ENCODE measurements around the gene ADARB2. TPM values are rescaled to one million over a fixed set of nuclear protein-coding genes. Genes with fewer than 3 reads are reported as not detected.
A peak's percentile ranks its signal among the peaks of the same experiment; 100 is the strongest.

The ADARB2 gene
- total and polyA plus RNA-seq, 5 donors: 0.53 to 1.6 (median 0.59) TPM

DNA sequence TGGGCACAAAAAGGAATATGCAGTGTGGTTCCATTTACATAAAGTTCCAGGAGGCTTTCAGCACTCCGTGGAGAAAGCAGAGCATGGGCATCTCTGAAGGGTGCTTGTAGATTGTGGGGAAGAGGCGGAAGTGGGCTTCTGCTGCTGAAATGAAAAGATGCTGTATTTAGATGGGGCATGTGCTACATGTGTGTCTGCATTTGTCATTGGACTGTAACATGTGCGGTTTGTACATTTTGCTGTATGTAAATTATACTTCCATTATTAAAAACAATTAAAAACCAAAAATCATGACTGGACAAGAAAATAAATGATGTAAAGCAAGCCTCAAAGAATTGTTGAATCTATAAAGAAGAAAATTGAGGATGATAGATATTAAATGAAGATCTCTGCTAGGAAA, 347.1 kb downstream of the ADARB2 start:
- WGBS: 83% methylated on average over 3 of the region's 3 CpGs
- no peak for DNase-seq
- no peaks in the 10 kb centered on the region for H3K9me3 ChIP-seq (ENCODE audit: control insufficient read depth, low read length)
- no peak overlapping the region for H3K4me3 ChIP-seq (ENCODE audit: low read length)
- no peak for ATAC-seq
- intact Hi-C loops (cut with DNase I): no loop called here
- H3K27me3 ChIP-seq (ENCODE audit: control insufficient read depth, insufficient read depth): no peaks in the 10 kb centered on the region
- no peaks in the 10 kb centered on the region for H3K4me1 ChIP-seq (ENCODE audit: control insufficient read depth, insufficient read depth, low read length)
- H3K27ac ChIP-seq (ENCODE audit: low read length): no peak overlapping the region

DNA sequence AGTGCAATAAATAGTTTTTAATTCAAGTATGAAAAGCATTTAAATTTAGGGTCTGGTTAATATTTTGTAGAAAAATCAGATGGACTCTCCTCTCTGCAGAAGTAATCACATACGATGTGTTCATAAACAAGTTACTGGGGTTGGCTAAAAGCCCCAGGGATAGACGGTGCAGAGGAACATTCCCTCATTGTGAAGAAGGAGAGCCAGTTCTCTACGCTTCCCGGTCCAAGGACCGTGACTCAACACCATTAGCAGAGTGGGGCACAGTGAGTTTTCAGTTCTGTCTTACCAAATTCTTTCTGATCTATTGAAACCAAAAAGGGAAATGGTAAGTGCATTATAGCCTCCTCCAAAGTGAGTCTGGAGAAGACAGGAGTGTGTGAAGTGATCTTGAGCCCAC, 353.3 kb downstream of the ADARB2 start:
- intact Hi-C loops (cut with DNase I): no loop called here
- ATAC-seq (no peak), DNase-seq (no peak)
- 70% methylated on average over 5 of the region's 5 CpGs for WGBS
- Histone ChIP-seq H3K27ac (ENCODE audit: low read length) (no peak overlapping the region), H3K27me3 (ENCODE audit: control insufficient read depth, insufficient read depth) (no peaks in the 10 kb centered on the region), H3K9me3 (ENCODE audit: control insufficient read depth, low read length) (no peaks in the 10 kb centered on the region), H3K4me1 (ENCODE audit: control insufficient read depth, insufficient read depth, low read length) (no peaks in the 10 kb centered on the region), H3K4me3 (ENCODE audit: low read length) (no peak overlapping the region)

DNA sequence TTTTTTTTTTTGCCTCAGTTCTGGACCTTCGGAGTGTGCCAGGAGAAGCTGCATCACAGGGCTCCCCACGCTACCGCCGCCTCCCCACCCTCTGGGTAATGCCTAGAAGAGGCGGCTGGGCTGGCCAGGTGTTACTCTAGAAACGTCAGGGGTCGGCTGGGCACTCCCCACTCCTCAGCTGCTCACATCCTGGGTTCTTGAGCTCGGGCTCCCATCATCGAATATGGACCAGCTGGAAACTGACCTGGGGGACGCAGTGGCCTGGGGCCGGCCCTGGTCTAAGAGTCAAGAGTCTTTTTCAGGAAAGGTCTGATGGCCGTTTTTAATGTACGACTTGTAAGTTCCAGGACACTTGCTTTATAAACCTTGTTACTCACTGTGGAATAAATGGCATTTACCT, 354.6 kb downstream of the ADARB2 start:
- H3K9me3 ChIP-seq (ENCODE audit: control insufficient read depth, low read length): no peaks in the 10 kb centered on the region
- ATAC-seq (no peak), DNase-seq (no peak)
- H3K27ac ChIP-seq (ENCODE audit: low read length): no peak overlapping the region
- intact Hi-C loops (cut with DNase I): no loop called here
- no peaks in the 10 kb centered on the region for H3K4me1 ChIP-seq (ENCODE audit: control insufficient read depth, insufficient read depth, low read length)
- 81% methylated on average over 13 of the region's 13 CpGs for WGBS
- no peaks in the 10 kb centered on the region for H3K27me3 ChIP-seq (ENCODE audit: control insufficient read depth, insufficient read depth)
- no peak overlapping the region for H3K4me3 ChIP-seq (ENCODE audit: low read length)

DNA sequence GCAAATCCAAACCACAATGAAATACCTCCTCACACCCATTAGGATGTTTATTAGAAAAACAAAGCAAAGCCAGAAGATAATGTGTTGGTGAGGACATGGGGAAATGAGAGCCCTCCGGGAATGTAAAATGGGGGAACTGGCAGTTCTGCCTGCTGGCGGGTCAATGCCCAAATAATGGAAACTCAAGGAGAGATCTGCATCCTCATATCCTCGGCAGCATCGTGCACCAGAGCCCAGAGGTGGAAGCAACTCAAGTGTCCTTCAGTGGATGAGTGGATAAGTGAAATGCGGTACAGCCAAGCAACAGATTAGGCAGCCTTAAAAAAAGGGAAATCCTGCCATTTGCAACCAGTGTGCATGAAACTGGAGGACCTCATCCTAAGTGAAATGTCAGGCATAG, 356.0 kb downstream of the ADARB2 start:
- intact Hi-C loops (cut with DNase I): no loop called here
- whole genome bisulfite sequencing: 68% methylated on average over 5 of the region's 5 CpGs
- H3K27me3 ChIP-seq (ENCODE audit: control insufficient read depth, insufficient read depth): no peaks in the 10 kb centered on the region
- ATAC-seq: no peak
- H3K4me3 ChIP-seq (ENCODE audit: low read length): no peak overlapping the region
- H3K27ac ChIP-seq (ENCODE audit: low read length): no peak overlapping the region
- no peaks in the 10 kb centered on the region for H3K4me1 ChIP-seq (ENCODE audit: control insufficient read depth, insufficient read depth, low read length)
- H3K9me3 ChIP-seq (ENCODE audit: control insufficient read depth, low read length): no peaks in the 10 kb centered on the region
- no peak for DNase-seq

DNA sequence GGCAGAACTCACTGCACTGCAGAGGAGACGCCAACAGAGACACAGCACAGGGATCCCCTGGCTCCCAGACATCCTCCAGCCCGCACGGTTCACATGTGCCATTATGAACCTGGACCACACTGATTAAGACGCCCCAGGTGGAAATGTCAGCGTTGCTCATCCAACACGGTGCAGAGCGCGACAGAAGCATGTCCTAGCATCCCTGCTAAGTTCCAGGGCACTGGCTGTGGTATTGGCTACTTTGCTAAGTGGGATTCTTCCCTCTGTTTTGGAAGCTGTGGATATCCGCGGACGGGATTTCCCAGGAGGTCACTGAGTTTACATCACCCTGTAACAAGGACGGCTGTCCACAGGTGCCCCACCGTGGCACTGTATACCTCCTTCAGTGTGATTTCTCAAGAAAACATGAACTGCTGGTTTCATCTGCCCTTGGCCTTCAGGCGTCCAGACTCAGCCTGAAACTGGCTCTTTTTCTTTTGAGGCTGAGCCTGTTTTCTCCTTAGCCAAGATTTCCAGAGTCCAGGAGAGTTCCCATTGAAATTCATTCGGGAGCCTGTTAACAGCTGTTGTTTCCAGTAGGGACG, 357.1 kb downstream of the ADARB2 start:
- ATAC-seq (no peak), DNase-seq (no peak)
- Histone ChIP-seq H3K27ac (ENCODE audit: low read length) (no peak overlapping the region), H3K4me3 (ENCODE audit: low read length) (no peak overlapping the region), H3K27me3 (ENCODE audit: control insufficient read depth, insufficient read depth) (no peaks in the 10 kb centered on the region), H3K9me3 (ENCODE audit: control insufficient read depth, low read length) (no peaks in the 10 kb centered on the region), H3K4me1 (ENCODE audit: control insufficient read depth, insufficient read depth, low read length) (no peaks in the 10 kb centered on the region)
- WGBS: 51% methylated on average over 16 of the region's 16 CpGs
- intact Hi-C loops (cut with DNase I): no loop called here

DNA sequence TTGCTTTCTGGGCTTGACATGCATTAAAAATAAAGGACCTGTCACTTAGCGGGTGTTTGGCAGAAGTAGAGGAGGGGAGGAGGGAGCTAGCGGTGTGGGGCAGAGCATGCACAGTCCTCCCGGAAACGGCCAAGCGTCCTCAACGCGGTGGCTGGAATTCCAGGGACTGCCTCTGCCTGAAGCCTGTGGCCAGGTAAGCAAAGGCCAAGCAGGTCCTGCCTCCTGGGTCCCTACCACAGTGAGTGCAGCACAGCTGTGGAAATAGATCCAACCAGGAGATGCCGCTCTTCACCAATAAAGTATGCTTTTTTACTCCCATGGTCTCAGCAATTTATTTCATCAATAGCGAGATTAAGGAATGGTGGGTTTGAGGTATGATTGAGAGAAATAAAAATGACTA, 357.7 kb downstream of the ADARB2 start:
- no peaks in the 10 kb centered on the region for H3K27me3 ChIP-seq (ENCODE audit: control insufficient read depth, insufficient read depth)

DNA sequence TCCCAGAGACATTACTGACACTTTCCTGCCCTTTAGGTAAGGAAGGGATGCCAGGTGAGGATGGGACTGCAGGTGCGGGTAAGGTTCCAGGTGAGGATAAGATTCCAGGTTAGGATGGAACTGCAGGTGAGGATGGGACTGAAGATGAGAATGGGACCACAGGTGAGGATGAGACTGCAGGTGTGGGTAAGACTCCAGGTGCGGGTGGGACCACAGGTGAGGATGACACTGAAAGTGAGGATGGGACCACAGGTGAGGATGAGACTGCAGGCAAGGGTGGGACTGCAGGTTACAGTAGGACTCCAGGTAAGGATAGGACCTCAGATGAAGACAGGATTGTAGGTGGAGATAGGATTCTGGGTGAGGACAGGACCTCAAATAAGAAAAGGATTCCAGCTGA, 358.9 kb downstream of the ADARB2 start:
- no peaks in the 10 kb centered on the region for H3K9me3 ChIP-seq (ENCODE audit: control insufficient read depth, low read length)
- no peak overlapping the region for H3K4me3 ChIP-seq (ENCODE audit: low read length)
- no peaks in the 10 kb centered on the region for H3K27me3 ChIP-seq (ENCODE audit: control insufficient read depth, insufficient read depth)
- WGBS: 90% methylated on average over 2 of the region's 2 CpGs
- H3K4me1 ChIP-seq (ENCODE audit: control insufficient read depth, insufficient read depth, low read length): no peaks in the 10 kb centered on the region
- DNase-seq: no peak
- no peak overlapping the region for H3K27ac ChIP-seq (ENCODE audit: low read length)
- intact Hi-C loops (cut with DNase I): no loop called here
- no peak for ATAC-seq

More for the DNA sequence above, 357.7 kb downstream of the ADARB2 start:
- no peak for ATAC-seq
- Histone ChIP-seq H3K4me3 (ENCODE audit: low read length) (no peak overlapping the region), H3K9me3 (ENCODE audit: control insufficient read depth, low read length) (no peaks in the 10 kb centered on the region), H3K27ac (ENCODE audit: low read length) (no peak overlapping the region), H3K4me1 (ENCODE audit: control insufficient read depth, insufficient read depth, low read length) (no peaks in the 10 kb centered on the region)
- intact Hi-C loops (cut with DNase I): no loop called here
- 33% methylated on average over 9 of the region's 9 CpGs for WGBS
- DNase-seq: no peak

DNA sequence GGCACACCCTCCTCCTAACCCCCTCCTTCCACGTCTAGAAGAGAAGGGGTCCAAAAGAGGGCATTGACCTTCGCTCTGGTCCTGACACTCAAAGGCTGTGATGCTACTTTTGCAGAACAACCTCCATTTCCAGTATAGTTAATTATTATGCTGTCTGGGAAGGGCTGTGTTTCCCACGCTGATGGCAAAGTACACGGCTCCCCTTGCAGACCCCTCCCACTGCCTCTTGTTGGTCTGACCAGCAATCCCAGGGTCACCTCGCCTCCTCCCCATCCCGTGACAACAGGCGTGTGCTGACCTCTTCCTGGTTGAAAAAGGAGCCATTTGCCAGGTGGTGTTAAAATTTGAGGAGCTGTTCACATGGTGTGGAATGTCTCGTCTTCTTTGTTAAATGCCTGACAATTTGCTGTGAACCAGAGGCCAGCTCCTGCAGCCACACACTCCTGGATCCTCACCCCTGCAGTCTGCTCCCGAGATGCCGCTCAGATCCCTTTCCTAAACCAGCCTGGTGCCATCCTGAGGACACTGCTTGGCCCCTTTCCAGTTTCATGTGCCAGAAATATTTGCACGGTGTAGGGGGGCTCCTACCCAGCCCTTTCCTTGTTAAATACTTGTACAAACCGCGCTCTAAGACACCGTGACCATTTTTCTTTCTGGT, 359.5 kb downstream of the ADARB2 start:
- H3K27me3 ChIP-seq (ENCODE audit: control insufficient read depth, insufficient read depth): no peaks in the 10 kb centered on the region

DNA sequence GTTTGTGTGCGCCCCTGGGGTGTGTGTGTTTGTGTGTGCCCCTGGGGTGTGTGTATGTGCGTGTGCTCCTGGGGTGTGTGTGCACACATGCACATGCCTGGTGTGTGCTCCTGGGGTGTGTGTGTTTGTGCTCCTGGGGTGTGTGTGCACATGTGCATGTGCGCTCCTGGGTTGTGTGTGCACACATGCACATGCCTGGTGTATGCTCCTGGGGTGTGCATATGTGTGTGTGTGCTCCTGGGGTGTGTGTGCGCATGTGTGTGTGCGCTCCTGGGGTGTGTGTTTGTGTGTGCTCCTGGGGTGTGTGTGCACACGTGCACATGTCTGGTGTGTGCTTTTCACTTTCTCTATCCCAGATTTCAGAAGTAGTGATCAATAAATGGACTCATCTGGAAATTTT, 360.1 kb downstream of the ADARB2 start:
- WGBS: 91% methylated on average over 6 of the region's 6 CpGs
- no peak overlapping the region for H3K4me3 ChIP-seq (ENCODE audit: low read length)
- intact Hi-C loops (cut with DNase I): no loop called here
- H3K27ac ChIP-seq (ENCODE audit: low read length): no peak overlapping the region
- no peaks in the 10 kb centered on the region for H3K27me3 ChIP-seq (ENCODE audit: control insufficient read depth, insufficient read depth)
- no peaks in the 10 kb centered on the region for H3K4me1 ChIP-seq (ENCODE audit: control insufficient read depth, insufficient read depth, low read length)
- DNase-seq (no peak), ATAC-seq (no peak)
- H3K9me3 ChIP-seq (ENCODE audit: control insufficient read depth, low read length): no peaks in the 10 kb centered on the region

More for the DNA sequence above, 359.5 kb downstream of the ADARB2 start:
- no peak for DNase-seq
- intact Hi-C loops (cut with DNase I): no loop called here
- WGBS: 36% methylated on average over 14 of the region's 14 CpGs
- no peak for ATAC-seq
- Histone ChIP-seq H3K4me3 (ENCODE audit: low read length) (no peak overlapping the region), H3K9me3 (ENCODE audit: control insufficient read depth, low read length) (no peaks in the 10 kb centered on the region), H3K4me1 (ENCODE audit: control insufficient read depth, insufficient read depth, low read length) (no peaks in the 10 kb centered on the region), H3K27ac (ENCODE audit: low read length) (no peak overlapping the region)

DNA sequence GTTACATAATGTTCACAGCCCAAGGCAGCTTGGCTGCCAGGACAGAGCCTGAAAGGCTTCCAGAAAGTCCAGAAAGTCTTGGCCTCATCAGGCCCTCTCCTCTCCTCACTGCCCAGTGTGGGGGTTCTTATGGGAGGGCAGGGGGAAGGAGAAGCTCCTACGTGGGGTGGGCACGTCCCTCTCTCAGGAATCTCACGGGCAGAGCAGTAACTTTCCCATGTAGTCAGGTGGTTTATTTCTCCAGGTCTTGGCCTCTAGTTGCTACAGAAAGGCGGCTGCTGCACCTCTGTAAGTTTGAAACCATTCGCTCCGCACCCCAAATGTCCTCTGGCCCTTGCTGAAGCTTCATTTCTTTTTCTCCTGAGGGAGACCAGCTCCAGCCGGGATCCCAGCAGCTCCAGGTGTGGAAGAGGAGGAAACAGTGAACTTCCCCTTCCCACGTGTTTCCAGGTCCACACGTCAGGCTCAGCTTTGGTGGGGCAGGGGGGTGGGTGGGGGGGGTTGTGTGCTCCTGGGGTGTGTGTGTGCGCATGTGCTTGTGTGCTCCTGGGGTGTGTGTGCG, 360.9 kb downstream of the ADARB2 start:
- WGBS: 66% methylated on average over 11 of the region's 11 CpGs
- intact Hi-C loops (cut with DNase I): no loop called here

DNA sequence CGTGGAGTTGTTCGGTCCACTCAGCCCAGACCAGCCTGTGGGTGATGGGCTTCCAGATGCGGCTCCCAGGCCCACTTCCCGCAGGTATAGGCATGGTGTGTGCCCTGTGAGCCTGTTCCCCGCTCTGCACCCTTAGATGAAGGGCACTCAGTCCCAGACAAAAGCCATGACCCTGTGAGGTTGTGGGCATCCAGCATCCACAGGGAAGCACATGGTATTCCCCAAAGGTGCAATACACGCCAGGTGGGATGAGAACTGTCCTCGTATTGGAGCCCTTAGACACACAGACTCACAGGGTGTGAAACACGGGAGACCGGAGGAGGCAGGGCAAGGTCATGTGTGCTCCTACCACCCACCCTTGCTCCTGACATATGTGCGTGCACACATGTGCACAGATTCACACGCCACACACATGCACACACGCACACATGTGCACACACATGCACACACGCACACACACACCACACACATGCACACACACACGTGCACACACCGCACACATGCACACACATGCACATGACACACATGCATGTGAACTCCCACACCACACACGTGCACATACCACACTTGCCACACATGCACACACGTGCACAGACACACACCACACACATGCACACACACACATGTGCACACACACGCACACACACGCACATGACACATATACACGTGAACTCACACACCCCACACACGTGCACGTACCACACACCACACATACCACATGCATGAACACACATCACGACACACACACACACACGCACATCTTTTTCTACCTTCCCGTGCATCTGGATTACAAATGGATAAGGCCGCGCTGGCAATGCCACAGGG, 361.8 kb downstream of the ADARB2 start:
- Histone ChIP-seq H3K27me3 (ENCODE audit: control insufficient read depth, insufficient read depth) (no peaks in the 10 kb centered on the region), H3K4me3 (ENCODE audit: low read length) (no peak overlapping the region), H3K4me1 (ENCODE audit: control insufficient read depth, insufficient read depth, low read length) (no peaks in the 10 kb centered on the region), H3K9me3 (ENCODE audit: control insufficient read depth, low read length) (no peaks in the 10 kb centered on the region), H3K27ac (ENCODE audit: low read length) (no peak overlapping the region)
- DNase-seq (no peak), ATAC-seq (peak in 1 of 2 donors; percentile 38)
- intact Hi-C loops (cut with DNase I): no loop called here
- 87% methylated on average over 27 of the region's 27 CpGs for WGBS

More for the DNA sequence above, 360.9 kb downstream of the ADARB2 start:
- no peak overlapping the region for H3K4me3 ChIP-seq (ENCODE audit: low read length)
- ATAC-seq (no peak), DNase-seq (no peak)
- no peaks in the 10 kb centered on the region for H3K27me3 ChIP-seq (ENCODE audit: control insufficient read depth, insufficient read depth)
- H3K27ac ChIP-seq (ENCODE audit: low read length): no peak overlapping the region
- H3K9me3 ChIP-seq (ENCODE audit: control insufficient read depth, low read length): no peaks in the 10 kb centered on the region
- H3K4me1 ChIP-seq (ENCODE audit: control insufficient read depth, insufficient read depth, low read length): no peaks in the 10 kb centered on the region
